ENCODE data around the gene PRKN.

PRKN gene

DNA sequence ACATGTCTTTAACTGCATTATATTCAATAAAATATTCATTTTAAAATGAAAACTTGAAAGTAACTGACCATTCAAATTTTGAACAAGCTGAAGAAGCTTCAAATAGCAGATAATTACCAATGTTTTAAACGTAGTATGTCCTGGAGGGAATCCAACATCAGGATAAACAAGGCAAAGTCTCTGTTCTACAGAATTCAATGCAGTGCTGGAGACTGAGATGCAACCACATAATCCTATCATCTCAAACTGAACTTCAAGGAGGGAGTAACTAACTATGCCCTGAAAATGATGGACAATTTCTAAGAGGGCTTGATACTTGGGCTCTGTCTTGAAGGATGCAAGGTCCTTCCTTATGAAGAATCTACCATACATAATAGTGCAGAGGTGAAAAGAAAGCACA, 100.7 kb downstream of the PRKN start:
- H3K27ac ChIP-seq, result no peak overlapping the region
- no peak for DNase-seq (ENCODE audit: low read depth, low spot score)

DNA sequence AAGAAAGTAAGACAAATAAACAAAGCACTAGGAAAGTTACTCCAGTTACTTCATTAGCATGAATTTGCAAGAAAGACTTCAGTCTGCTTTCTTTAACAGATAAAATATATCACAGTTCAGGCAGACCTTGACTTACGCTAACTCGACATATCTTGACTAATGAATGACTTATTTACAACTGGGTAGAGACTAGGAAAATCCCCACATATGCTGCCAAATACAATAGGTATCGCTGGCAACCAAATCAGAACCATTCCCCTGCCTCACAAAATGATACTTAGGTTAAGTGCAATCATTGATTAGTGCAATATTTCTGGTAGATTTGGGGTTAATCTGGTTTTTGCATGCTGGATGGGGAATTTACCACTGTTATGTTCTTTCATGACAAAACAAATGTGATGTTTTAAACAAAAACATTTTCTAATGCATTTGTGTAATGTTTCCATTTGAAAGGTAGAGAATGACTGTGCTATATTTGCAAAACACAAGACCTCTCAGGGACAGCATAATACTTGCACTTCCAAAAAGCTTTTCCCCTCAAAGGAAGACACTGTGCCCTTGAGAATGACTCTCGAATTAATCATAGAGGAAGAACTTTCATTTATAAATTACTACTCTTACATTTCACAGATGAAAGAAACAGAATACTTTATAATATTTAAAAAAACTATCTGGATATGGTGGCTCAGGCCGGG, 101.6 kb downstream of the PRKN start:
- no peak for DNase-seq (ENCODE audit: low read depth, low spot score)
- H3K27ac ChIP-seq, result no peak overlapping the region

DNA sequence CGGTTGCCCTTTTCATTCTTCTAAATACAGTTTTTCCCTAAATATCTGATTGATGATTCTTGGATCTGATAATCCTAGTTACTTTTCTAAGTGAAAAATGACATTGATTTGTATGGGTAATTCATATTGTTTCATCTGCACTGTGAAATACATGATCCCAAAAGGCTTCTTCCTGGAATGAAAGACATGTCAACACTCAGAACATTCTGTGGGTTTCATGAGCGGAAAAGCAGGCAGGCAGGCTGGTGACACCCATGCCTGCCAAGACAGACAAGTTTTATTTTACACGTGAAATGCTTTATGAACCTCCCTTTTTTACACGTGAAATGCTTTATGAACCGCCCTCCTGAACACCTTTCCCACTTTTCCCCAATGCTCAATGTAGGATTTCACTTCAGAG, 105.0 kb downstream of the PRKN start:
- no peak for DNase-seq (ENCODE audit: low read depth, low spot score)
- H3K27ac ChIP-seq, result no peak overlapping the region

DNA sequence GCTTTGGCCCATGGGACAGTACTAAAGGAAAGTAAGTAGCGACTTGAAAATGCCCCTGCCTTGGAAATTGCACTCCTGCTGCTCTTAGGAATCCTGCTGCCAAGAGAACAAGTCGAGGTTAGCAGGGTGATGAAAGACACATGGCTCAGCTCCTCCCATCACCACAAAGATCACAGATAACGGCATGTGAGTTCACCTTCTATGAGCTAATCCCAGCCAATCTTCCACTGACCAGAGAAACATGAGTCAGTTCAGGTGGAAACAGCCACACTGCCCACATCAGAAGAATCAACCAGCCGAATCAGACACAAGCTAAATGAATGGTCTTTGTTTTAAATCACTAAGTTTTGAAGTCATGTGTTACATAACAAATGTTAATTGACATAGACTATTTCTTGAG, 106.3 kb downstream of the PRKN start:
- H3K27ac ChIP-seq, result no peak overlapping the region
- DNase-seq (ENCODE audit: low read depth, low spot score), result peak; percentile 16

DNA sequence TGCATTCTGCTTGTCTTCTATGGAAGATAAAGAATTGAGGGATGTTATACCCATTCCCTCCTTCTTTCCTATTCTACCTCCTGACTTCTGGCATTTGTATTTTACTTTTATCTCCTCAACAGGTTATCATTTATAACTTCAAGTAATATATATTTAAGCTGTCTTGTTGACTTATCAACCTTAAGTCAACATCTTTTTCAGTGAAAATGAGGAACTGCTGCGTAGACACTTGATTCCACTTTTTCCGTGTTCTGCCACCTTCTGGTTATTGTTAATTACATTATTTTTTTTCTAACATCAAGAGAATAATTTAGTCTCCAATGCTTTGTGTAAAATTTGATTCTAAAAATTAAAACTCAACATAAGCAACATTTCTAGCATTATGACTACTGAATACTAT, 107.5 kb downstream of the PRKN start:
- DNase-seq (ENCODE audit: low read depth, low spot score), result no peak
- H3K27ac ChIP-seq, result no peak overlapping the region

DNA sequence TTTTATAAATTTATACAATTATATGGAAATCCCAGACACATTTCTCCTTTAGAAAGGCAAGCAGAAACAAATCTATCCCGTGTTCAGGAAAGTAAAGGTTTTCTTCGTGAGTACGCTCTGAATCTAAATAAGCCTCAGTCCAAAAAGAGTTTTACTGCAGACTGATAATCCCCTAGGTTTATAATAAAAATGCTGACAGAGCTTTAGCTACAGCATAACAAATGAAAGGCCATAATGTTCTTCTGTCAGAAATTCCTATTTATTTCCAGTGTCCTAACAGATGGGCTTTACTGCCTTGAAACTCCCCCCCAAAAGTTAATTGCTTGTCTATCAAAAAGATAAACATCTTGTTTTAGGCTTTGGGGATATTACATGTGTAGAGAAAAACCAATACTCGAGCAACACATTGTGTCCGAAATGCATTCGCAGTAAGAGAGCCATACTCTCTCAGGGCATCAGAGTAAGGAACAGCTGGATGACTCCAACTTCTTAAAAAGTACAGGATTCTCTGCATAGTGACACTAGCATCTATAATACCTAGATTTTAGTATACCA, 109.0 kb downstream of the PRKN start:
- H3K27ac ChIP-seq, result no peak overlapping the region
- DNase-seq (ENCODE audit: low read depth, low spot score), result no peak

DNA sequence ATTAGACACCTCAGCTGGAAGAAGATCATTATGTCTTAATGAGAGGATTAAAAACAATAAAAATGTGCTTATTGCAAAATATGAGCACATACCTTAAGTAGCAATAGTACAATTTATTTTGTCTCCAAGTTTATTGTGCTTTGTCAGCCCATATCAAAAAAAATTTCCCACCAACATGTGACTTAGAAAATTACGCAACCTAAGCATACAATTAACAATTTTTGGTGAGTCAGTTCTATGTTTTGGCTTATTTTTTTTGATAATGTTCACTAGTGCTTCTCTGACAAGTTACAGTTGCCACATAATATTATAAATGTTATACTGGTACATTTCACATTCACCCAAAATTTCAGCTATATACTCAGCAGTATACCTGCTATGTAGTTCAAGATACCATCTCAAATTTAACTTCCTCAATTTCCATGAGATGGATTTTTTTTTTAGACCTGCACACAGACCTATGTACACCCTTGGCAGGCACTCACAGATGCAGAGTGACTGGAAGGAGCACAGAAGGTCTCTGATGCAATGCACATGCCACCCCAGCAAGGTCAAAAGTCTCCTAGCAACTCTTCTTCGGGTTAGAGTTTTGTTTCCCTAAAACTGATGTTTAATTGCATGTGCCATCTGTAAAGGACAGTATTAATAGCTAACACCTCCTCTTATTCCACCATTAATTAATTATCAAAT, 112.4 kb downstream of the PRKN start:
- no peak overlapping the region for H3K27ac ChIP-seq
- no peak for DNase-seq (ENCODE audit: low read depth, low spot score)

DNA sequence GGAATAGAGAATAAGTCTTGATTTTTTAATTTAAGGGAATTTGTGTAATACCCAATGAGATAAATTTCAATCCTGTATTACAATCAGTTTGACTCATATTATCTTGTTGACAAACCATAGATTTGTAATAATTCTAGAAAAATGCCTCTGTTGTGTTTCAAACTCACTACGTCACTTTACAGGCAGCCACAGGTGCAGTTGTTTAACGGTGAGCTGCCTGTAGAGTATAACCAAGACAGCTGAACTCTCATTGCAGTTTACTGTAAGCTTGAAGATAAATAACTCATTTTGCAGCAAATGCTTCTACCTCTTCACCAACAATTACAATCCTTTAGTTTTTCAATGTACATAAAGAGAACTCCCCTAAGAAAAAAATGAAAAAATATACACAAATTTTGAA, 114.3 kb downstream of the PRKN start:
- no peak overlapping the region for H3K27ac ChIP-seq
- no peak for DNase-seq (ENCODE audit: low read depth, low spot score)

DNA sequence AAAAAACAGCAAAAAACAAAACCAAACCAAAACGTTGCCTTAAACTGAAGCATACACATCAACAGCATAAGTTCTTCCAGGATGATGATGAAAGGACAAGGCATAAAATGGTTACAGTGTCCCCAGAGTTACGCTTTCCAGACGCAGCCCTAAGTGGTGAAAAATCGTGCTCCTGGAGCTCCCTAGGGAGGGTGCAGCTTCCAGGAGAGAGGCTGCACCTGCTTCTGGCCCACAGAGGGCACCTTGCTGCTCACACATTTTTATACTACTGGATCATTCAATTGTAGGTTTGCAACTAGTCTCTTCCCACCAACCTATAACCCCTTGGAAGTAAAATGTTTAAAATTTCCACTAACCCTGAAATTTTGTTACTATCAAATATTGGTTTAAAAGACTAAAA, 115.0 kb downstream of the PRKN start:
- DNase-seq (ENCODE audit: low read depth, low spot score), result no peak
- no peak overlapping the region for H3K27ac ChIP-seq

DNA sequence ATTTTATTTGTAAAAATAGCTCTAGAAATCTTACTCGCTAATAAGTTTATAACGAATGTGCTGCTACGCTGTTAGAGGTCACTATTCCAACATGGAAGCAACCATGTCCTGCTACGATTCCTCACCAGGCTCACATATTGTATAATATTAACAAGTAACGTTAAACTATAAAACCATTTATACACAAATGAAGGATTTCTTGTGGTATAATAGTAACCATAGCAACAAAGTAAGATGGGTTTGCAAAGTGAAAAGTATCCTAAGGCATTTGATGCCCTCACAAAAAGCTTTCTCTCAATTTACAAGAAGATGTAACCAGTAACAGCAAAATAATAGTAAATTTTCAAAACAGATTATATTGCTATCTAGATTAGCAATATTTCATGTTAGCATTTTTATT, 117.2 kb downstream of the PRKN start:
- no peak overlapping the region for H3K27ac ChIP-seq
- DNase-seq (ENCODE audit: low read depth, low spot score), result no peak

DNA sequence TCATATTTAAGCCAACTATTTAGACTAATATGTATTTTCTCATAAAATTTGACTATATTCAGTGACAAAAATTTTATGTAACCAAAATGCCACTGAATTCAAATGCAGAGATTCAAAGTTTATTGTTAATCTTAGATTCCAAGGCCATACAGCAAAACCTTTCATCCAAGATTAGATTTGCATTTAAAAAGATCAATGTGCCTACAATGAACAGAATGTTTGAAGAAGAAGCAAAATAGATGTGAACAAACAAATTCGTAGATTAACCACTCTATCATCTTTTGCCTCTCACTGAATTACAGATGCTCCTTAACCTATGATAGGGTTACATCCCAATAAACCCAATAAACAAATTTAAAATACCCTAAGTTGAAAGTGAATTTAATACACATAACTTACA, 121.7 kb downstream of the PRKN start:
- DNase-seq (ENCODE audit: low read depth, low spot score), result no peak
- no peak overlapping the region for H3K27ac ChIP-seq

DNA sequence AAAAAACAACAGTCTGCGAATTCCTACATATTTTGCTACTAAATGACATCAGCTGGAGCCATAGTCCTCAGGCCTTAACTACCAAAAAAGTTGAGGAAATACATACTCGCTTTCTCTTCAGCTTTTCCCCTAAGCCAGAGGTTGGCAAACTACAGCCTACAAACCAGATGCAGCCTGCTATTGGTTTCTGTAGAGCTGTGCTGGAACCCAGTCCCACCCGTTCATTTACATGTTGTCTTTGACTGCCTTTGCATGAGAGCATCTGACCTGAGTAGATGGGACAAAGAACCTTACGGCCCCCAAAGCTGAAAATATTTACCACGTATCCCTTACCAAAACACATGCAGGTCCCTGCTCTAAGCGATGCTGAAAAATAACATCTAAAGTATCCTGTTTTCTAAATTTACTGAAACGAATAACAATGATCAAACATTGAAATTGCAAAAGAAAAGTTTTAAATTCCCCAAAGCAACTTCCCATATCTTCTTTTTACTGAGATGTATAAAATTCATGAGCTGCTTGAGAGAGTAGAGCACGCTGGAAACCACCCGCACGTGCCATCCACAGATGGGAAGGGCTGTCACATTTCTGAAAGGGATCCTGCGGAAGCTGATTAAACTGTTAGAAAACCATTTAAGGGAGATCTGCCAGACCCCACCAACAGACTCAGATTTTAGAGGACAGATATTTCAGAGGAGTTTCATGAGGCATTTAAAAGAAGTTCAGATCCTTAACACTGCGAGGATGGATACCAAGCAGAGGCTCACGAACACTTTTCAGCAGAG, 124.1 kb downstream of the PRKN start:
- H3K27ac ChIP-seq, result no peak overlapping the region
- DNase-seq (ENCODE audit: low read depth, low spot score), result no peak

DNA sequence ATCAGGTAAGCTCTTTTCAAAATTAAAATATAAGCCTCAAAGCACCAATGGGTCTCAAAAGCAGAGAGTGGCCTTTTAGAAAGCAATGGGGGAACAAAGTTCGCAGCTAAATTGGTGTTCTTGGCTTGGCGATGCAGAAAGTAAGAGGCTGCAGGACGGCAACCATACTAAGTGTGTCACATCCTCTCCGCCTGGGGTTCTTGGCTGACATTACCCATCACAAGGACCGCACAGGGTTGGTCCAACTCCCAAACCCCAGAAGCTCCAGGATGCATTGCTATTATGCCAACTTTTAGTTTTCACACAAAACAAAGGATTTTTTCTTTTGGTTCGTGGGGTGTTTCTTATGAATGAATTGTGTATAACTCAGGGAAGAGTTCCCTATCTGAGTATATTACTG, 124.8 kb downstream of the PRKN start:
- H3K27ac ChIP-seq, result no peak overlapping the region
- DNase-seq (ENCODE audit: low read depth, low spot score), result no peak

DNA sequence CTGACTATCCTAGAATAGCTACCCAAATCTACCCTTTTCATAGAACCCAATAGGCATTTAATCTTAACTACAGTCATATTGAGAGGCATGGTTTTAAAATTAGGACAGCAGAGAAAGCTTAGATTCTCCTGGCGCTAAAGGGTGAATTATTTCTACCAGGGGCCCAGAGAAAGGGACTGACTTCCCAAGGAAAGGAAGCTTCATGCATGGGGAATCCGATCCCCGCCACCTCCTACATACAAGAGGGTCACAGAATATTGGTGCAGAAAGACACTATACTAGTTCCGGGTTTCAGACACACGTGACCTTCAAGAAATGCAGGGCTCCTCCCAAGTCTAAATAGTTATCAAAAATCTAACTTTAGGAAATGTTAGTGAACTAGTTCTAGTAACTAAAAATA, 130.9 kb downstream of the PRKN start:
- no peak overlapping the region for H3K27ac ChIP-seq
- DNase-seq (ENCODE audit: low read depth, low spot score), result no peak

DNA sequence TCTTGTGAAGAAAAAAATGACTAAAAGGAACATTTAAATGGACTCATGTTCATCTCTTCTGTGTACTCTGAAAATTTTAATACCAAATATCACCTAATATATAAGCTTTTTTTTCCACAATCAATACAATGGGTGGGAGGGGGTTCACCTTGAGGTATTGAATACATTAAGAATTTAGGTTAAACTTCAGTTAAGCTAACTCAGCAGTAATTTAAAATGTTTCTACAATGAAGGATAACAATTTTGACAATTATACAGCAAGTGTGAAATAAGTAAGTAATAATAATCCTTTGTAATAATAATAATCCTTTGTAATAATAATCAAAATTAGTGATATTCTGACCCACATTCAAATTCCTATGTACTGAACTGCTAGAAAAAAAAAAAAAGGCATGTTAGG, 136.0 kb downstream of the PRKN start:
- DNase-seq (ENCODE audit: low read depth, low spot score), result no peak
- no peak overlapping the region for H3K27ac ChIP-seq

DNA sequence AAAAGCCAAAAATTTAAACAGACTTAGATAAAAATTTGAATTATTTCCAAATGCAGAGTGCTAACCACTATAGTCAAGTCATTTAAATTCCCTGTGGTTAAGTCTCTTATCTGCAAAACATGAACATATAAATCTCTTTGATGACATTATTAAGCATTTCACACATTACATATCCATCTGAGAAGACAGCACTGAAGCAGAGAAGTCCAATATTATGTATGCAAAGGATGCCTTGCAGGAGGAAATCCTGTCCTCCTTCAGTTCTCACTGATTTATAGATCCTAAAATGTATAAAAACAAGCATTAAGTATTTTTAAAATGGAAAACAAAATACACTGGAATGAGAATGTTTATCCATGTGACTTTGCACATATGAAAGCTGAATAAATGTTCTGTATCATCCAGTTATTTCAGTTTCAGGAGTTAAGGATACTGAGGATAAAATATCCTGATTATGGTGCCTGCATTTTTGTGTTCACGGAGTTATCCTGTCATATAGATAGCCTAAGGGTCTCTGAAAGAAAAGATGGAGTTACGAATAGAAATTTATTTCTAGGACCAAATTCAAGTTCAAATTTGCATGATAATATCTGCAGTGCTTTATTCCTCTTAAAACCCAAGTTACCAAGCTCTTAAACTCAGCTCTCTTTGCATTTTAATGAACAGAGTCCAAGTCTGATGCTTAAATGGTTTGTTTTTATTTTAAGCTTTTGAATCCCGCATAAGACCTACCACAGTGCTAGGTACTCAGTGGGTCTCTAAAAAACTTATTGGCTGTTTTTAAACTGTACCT, 145.4 kb downstream of the PRKN start:
- H3K27ac ChIP-seq, result no peak overlapping the region
- DNase-seq (ENCODE audit: low read depth, low spot score), result no peak

DNA sequence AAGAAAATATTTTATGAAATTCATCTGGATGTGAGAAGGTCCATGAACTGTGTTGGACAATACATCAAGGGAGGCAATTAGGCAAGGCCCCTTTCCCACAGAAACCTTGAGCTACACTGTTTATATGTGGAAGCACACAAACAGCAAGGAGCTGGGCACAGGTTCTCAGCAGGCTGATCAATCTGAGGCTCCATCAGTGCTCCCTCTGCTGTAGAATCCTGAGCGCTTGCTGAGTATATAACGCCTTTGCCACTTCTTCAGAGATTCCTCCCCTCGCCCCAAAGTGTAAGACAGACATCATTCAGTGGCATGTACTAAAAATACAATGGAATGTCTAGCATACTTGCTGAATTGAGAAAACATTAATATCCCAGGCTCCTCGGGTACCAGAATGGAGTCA, 146.9 kb downstream of the PRKN start:
- DNase-seq (ENCODE audit: low read depth, low spot score), result no peak
- no peak overlapping the region for H3K27ac ChIP-seq

DNA sequence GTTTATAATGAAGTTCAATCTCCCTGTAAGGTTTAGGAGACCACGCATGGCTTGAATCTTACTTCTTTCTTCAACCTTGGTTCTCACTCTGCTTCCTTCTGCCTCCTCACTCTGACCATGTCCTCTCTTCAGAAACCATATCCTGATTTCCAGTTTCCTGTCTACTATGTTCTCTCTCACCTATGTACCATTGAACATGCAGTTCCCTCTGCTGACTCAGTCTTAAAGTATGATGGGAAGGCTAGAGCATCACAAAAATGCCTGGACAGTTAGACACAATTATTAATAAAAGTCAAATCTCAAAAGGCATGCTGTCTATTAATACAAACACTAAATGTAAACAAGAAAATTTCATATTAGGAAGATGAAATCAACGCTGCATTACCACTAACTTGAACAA, 151.6 kb downstream of the PRKN start:
- DNase-seq (ENCODE audit: low read depth, low spot score), result no peak

DNA sequence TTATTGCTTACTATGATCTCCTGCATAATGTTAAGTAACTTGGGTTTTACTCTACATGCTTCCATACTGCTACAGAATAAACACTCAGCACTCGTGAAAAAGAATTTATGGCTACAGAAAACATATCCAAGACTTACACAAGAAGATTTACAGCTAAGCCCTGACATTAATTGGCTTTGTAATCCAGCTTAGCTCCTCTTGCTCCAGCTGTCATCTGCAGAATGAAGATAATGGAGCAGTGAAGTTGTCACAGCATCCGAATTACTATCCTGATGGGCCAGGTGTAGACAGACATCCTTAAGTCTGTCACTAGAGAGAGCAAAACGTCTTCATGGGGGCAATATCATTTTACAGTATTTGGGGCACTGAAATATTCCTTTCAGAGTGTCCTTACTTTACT, 155.3 kb downstream of the PRKN start:
- no peak overlapping the region for H3K27ac ChIP-seq
- DNase-seq (ENCODE audit: low read depth, low spot score), result no peak

More for the DNA sequence above, 151.6 kb downstream of the PRKN start:
- no peak overlapping the region for H3K27ac ChIP-seq

DNA sequence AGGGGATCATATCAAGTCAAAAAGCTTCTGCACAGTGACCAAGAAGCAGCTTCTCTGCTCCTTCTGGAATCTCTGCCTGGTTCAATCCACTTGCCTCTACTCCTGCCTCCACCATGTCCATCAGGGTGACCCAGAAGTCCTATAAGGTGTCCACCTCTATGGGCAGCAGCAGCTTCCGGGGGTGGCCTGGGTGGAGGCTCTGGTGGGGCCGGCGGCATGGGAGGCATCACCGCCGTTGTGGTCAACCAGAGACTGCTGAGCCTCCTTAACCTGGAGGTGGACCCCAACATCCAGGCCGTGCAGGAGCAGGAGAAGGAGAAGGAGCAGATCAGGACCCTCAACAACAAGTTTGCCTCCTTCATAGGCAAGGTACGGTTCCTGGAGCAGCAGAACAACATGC, 159.3 kb downstream of the PRKN start:
- no peak for DNase-seq (ENCODE audit: low read depth, low spot score)
- H3K27ac ChIP-seq, result no peak overlapping the region
